H9 (cell line): ENCODE measurements around the gene SUSD2. TPM values are rescaled to one million over a fixed set of nuclear protein-coding genes. Genes with fewer than 3 reads are reported as not detected.

Source experiments
- DNase-seq: peaks from one replicate; pipeline ENCODE4 v3.0.0-alpha.2; 2017
- H2AFZ ChIP-seq: one replicate; pipeline ENCODE4 v1.6.1; 2013; ENCODE audit warnings: mild to moderate bottlenecking, low read length, control low read depth, moderate library complexity
- H2AK5ac ChIP-seq: 2 replicates; pipeline ENCODE4 v1.6.1; 2013; ENCODE audit warnings: low read length, control low read depth, mixed read lengths; ENCODE audit not compliant: insufficient read length
- H2BK120ac ChIP-seq: one replicate; pipeline ENCODE4 v1.6.1; 2013; ENCODE audit warnings: low read depth, mild to moderate bottlenecking, low read length, control low read depth, inconsistent platforms; ENCODE audit not compliant: poor library complexity, severe bottlenecking
- H2BK12ac ChIP-seq: 2 replicates; pipeline ENCODE4 v1.6.1; 2013; ENCODE audit warnings: low read length, control low read depth, mixed read lengths, low read depth; ENCODE audit not compliant: insufficient read length
- H2BK15ac ChIP-seq: 2 replicates; pipeline ENCODE4 v1.6.1; 2013; ENCODE audit warnings: low read depth, low read length, control low read depth
- H2BK20ac ChIP-seq: one replicate; pipeline ENCODE4 v1.6.1; 2013; ENCODE audit warnings: low read depth, mild to moderate bottlenecking, low read length, control low read depth, inconsistent platforms; ENCODE audit not compliant: poor library complexity, severe bottlenecking
- H2BK5ac ChIP-seq: 2 replicates; pipeline ENCODE4 v1.6.1; 2013; ENCODE audit warnings: low read length, control low read depth, mixed read lengths; ENCODE audit not compliant: insufficient read length
- H3K14ac ChIP-seq: 2 replicates; pipeline ENCODE4 v1.6.1; 2013; ENCODE audit warnings: low read length, control low read depth; ENCODE audit not compliant: insufficient read depth
- H3K18ac ChIP-seq: 2 replicates; pipeline ENCODE4 v1.6.1; 2013; ENCODE audit warnings: low read depth, mild to moderate bottlenecking, mixed read lengths, low read length, control low read depth; ENCODE audit not compliant: insufficient read length
- H3K23ac ChIP-seq: 2 replicates; pipeline ENCODE4 v1.6.1; 2013; ENCODE audit warnings: low read length, control low read depth, mixed read lengths, low read depth; ENCODE audit not compliant: insufficient read length
- H3K23me2 ChIP-seq: 2 replicates; pipeline ENCODE4 v1.6.1; 2013; ENCODE audit warnings: low read depth, mild to moderate bottlenecking, mixed read lengths, low read length, control low read depth; ENCODE audit not compliant: insufficient read length, poor library complexity, severe bottlenecking
- H3K27ac ChIP-seq: 2 replicates; pipeline ENCODE4 v1.5.1; 2013; ENCODE audit warnings: low read length, control low read depth, mixed read lengths, low read depth; ENCODE audit not compliant: insufficient read length
- H3K27me3 ChIP-seq: 2 replicates; pipeline ENCODE4 v1.6.1; 2013; ENCODE audit warnings: low read length, control low read depth, inconsistent platforms; ENCODE audit not compliant: insufficient read depth
- H3K4ac ChIP-seq: 2 replicates; pipeline ENCODE4 v1.6.1; 2013; ENCODE audit warnings: low read depth, mild to moderate bottlenecking, control low read depth, inconsistent platforms, low read length, moderate library complexity
- H3K4me1 ChIP-seq: 2 replicates; pipeline ENCODE4 v1.6.1; 2013; ENCODE audit warnings: low read length, control low read depth, inconsistent platforms; ENCODE audit not compliant: insufficient read depth
- H3K4me2 ChIP-seq: 2 replicates; pipeline ENCODE4 v1.6.1; 2013; ENCODE audit warnings: low read length, control low read depth, mixed read lengths; ENCODE audit not compliant: insufficient read length, insufficient read depth
- H3K56ac ChIP-seq: 2 replicates; pipeline ENCODE4 v1.6.1; 2013; ENCODE audit warnings: low read depth, mild to moderate bottlenecking, mixed read lengths, low read length, control low read depth; ENCODE audit not compliant: insufficient read length
- H3K79me1 ChIP-seq: 2 replicates; pipeline ENCODE4 v1.6.1; 2013; ENCODE audit warnings: low read depth, mild to moderate bottlenecking, moderate library complexity, low read length, control low read depth, inconsistent platforms; ENCODE audit not compliant: insufficient read depth, poor library complexity, severe bottlenecking
- H3K79me2 ChIP-seq: 2 replicates; pipeline ENCODE4 v1.6.1; 2013; ENCODE audit warnings: low read length, control low read depth, inconsistent platforms; ENCODE audit not compliant: insufficient read depth
- H3K9ac ChIP-seq: 2 replicates; pipeline ENCODE4 v1.6.1; 2013; ENCODE audit warnings: low read length, control low read depth, mixed read lengths; ENCODE audit not compliant: insufficient read length; ENCODE audit errors: extremely low read depth
- H3K9me3 ChIP-seq: one replicate; pipeline ENCODE4 v1.6.1; 2013; ENCODE audit warnings: low read depth, low read length, inconsistent platforms; ENCODE audit not compliant: control insufficient read depth
- H3T11ph ChIP-seq: one replicate; pipeline ENCODE4 v1.6.1; 2013; ENCODE audit warnings: mild to moderate bottlenecking, low read length, control low read depth, inconsistent platforms
- H4K20me1 ChIP-seq: one replicate; pipeline ENCODE4 v1.6.1; 2013; ENCODE audit not compliant: control insufficient read depth, insufficient read length, insufficient read depth
- H4K5ac ChIP-seq: 2 replicates; pipeline ENCODE4 v1.6.1; 2013; ENCODE audit warnings: low read depth, mild to moderate bottlenecking, mixed read lengths, low read length, control low read depth; ENCODE audit not compliant: insufficient read length
- H4K8ac ChIP-seq: replicated peaks from 2 replicates; pipeline ENCODE4 v1.6.1; 2013; ENCODE audit warnings: low read length, control low read depth, mixed read lengths, low read depth; ENCODE audit not compliant: insufficient read length
- H4K91ac ChIP-seq: 2 replicates; pipeline ENCODE4 v1.6.1; 2013; ENCODE audit warnings: low read depth, mild to moderate bottlenecking, moderate library complexity, mixed read lengths, low read length, control low read depth; ENCODE audit not compliant: insufficient read length
- H3K27ac Mint-ChIP-seq, 3 experiments: 2 replicates in 2 of 3; 3 replicates in 1 of 3; pipeline ENCODE4 v1.8.0; 2020 to 2021; ENCODE audit warnings: mixed read lengths in 3 of 3, mild to moderate bottlenecking in 1 of 3, moderate library complexity in 1 of 3
- H3K27me3 Mint-ChIP-seq: 2 replicates; pipeline ENCODE4 v1.8.0; 2021; ENCODE audit warnings: low read depth, mild to moderate bottlenecking, moderate library complexity, mixed read lengths
- H3K36me3 Mint-ChIP-seq, 3 experiments: 2 replicates in 2 of 3; 3 replicates in 1 of 3; pipeline ENCODE4 v1.8.0; 2020 to 2021; ENCODE audit warnings: low read depth in 3 of 3, mixed read lengths in 3 of 3; ENCODE audit not compliant: insufficient read depth in 1 of 3
- H3K4me1 Mint-ChIP-seq, 2 experiments: 2 replicates each; pipeline ENCODE4 v1.8.0; 2020; ENCODE audit warnings: mixed read lengths in 2 of 2
- H3K4me3 Mint-ChIP-seq, 2 experiments: 2 replicates in 1 of 2; 3 replicates in 1 of 2; pipeline ENCODE4 v1.8.0; 2020 to 2021; ENCODE audit warnings: mild to moderate bottlenecking in 2 of 2, mixed read lengths in 2 of 2, moderate library complexity in 1 of 2
- H3K9me3 Mint-ChIP-seq, 2 experiments: 2 replicates in 1 of 2; 3 replicates in 1 of 2; pipeline ENCODE4 v1.8.0; 2020; ENCODE audit warnings: mild to moderate bottlenecking in 2 of 2, mixed read lengths in 2 of 2, moderate library complexity in 1 of 2
- WGBS: extraction: QIAGEN DNeasy Blood & Tissue Kit; methylation state at CpG from one replicate; pipeline ENCODE4 v1.1.7; 2013; ENCODE audit warnings: missing lambda C conversion rate, low lambda C conversion rate, mixed read lengths; ENCODE audit not compliant: insufficient read length; ENCODE audit errors: extremely low coverage; 5-methylcytosine and 5-hydroxymethylcytosine counted together
- total RNA-seq: library from RNA; stranded (reverse); gene quantifications from 2 replicates; pipeline ENCODE4 v1.2.1, GENCODE V29; 2021
- TF ChIP-seq, protein P1 (sequence below): fragments of 200-600 bp; sonication (generic); conservative IDR thresholded peaks from 3 replicates; pipeline ENCODE4 v1.8.0; 2021; ENCODE audit warnings: antibody characterized with exemption, mild to moderate bottlenecking

The SUSD2 gene
- total RNA-seq, 1 experiment from 2014 or later: 4.2 TPM

DNA sequence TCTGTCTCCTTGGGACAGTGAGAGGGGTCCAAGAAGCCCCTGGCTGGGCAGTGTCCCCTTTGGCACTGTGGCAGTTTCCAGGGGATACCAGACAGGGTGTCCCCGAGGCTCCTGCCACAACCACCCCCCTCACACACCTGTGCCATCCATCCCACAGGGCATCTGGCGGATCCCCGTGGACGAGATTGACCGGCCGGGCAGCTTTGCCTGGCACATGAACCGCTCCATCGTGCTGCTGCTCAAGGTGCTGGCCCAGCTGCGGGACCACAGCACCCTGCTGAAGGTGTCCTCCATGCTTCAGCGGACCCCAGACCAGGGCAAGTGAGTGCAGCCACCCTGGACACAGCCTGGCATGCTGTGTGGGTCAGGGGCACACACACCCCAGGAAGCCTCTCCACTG is 17.0 kb upstream of the SUSD2 start:
- Histone ChIP-seq H3K4me2 (no peak overlapping the region), H3K79me2 (no peaks in the 10 kb centered on the region), H3K23me2 (no peaks in the 10 kb centered on the region), H2BK20ac (no peak overlapping the region), H4K8ac (no peak overlapping the region), H3T11ph (no peak overlapping the region), H3K4ac (no peak overlapping the region), H2AK5ac (no peak overlapping the region), H3K27me3 (no peaks in the 10 kb centered on the region), H3K14ac (no peak overlapping the region), H3K79me1 (no peaks in the 10 kb centered on the region), H3K23ac (no peak overlapping the region), H2AFZ (no peak overlapping the region), H2BK12ac (no peak overlapping the region), H3K4me1 (no peaks in the 10 kb centered on the region), H4K91ac (no peak overlapping the region), H3K9ac (no peak overlapping the region), H3K27ac (no peak overlapping the region), H3K18ac (no peak overlapping the region), H3K56ac (no peak overlapping the region), H4K5ac (no peak overlapping the region), H3K9me3 (no peaks in the 10 kb centered on the region), H4K20me1 (no peaks in the 10 kb centered on the region), H2BK5ac (no peak overlapping the region), H2BK15ac (no peak overlapping the region), H2BK120ac (no peak overlapping the region)
- Mint-ChIP-seq H3K4me1 (peaks cover 5 to 9% of the 10 kb centered on the region in 2 experiments), H3K27ac (peak overlapping the region in 2 of 3 experiments; percentile 39 to 78; a peak in 3 of 7 replicates), H3K27me3 (no peaks in the 10 kb centered on the region; the same call in 1 of the 2 replicates), H3K36me3 (peaks cover 5 to 28% (median 26%) of the 10 kb centered on the region in 3 experiments), H3K4me3 (no peak overlapping the region), H3K9me3 (no peaks in the 10 kb centered on the region)
- no peak for DNase-seq
- WGBS: no CpG with 5 or more reads among the region's 10 CpGs
- TF ChIP-seq, protein P1, sequence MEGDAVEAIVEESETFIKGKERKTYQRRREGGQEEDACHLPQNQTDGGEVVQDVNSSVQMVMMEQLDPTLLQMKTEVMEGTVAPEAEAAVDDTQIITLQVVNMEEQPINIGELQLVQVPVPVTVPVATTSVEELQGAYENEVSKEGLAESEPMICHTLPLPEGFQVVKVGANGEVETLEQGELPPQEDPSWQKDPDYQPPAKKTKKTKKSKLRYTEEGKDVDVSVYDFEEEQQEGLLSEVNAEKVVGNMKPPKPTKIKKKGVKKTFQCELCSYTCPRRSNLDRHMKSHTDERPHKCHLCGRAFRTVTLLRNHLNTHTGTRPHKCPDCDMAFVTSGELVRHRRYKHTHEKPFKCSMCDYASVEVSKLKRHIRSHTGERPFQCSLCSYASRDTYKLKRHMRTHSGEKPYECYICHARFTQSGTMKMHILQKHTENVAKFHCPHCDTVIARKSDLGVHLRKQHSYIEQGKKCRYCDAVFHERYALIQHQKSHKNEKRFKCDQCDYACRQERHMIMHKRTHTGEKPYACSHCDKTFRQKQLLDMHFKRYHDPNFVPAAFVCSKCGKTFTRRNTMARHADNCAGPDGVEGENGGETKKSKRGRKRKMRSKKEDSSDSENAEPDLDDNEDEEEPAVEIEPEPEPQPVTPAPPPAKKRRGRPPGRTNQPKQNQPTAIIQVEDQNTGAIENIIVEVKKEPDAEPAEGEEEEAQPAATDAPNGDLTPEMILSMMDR: no peak
